Tibial nerve (tissue), 4 donors: ENCODE results near the gene TNFAIP8L2. TPM values are rescaled to one million over a fixed set of nuclear protein-coding genes. Genes with fewer than 3 reads are reported as not detected.

ENCODE experiments used
- DNase-seq, 2 donors: peaks; one replicate each; pipeline ENCODE4 v3.0.0-alpha.2; 2019; ENCODE audit warnings: low spot score in 2 of 2
- H3K27ac ChIP-seq, 4 donors: fragments of 200-600 bp; sonication (generic) in 3 of 4; one replicate each; pipeline ENCODE4 v1.5.1; 2017 to 2019; ENCODE audit warnings: mild to moderate bottlenecking in 1 of 4
- H3K27me3 ChIP-seq, 2 donors: fragments of 200-600 bp; sonication (generic) in 1 of 2; one replicate each; pipeline versions ENCODE4 v1.5.1 to v1.6.0; 2017 to 2019
- H3K36me3 ChIP-seq, 3 donors: fragments of 200-600 bp; sonication (generic); one replicate each; pipeline ENCODE4 v1.5.1; 2018 to 2019
- H3K4me1 ChIP-seq, 4 donors: fragments of 200-600 bp; sonication (generic) in 3 of 4; one replicate each; pipeline ENCODE4 v1.5.1; 2017 to 2019
- H3K4me3 ChIP-seq, 4 donors: fragments of 200-600 bp; sonication (generic) in 3 of 4; one replicate each; pipeline ENCODE4 v1.5.1; 2017 to 2019; ENCODE audit warnings: mild to moderate bottlenecking in 1 of 4, moderate library complexity in 1 of 4
- H3K9me3 ChIP-seq, 4 donors: fragments of 200-600 bp; sonication (generic) in 3 of 4; one replicate each; pipeline ENCODE4 v1.5.1; 2017 to 2019
- CTCF ChIP-seq, 5 experiments: fragments of 200-600 bp in 3 of 5; fragments of 450-650 bp in 2 of 5; sonication (generic) in 3 of 5; IDR thresholded peaks; one replicate each; pipeline ENCODE4 v1.5.1; 2016 to 2019; ENCODE audit warnings: antibody characterized with exemption in 5 of 5, mild to moderate bottlenecking in 3 of 5, moderate library complexity in 2 of 5
- EP300 ChIP-seq, 2 donors: sonication (generic); formaldehyde crosslinking; IDR thresholded peaks; one replicate each; pipeline ENCODE4 v1.6.1; 2017; ENCODE audit warnings: antibody characterized with exemption in 2 of 2, mild to moderate bottlenecking in 1 of 2
- POLR2A ChIP-seq, 2 donors: fragments of 450-650 bp; IDR thresholded peaks; one replicate each; pipeline ENCODE4 v1.6.1; 2017; ENCODE audit warnings: antibody characterized with exemption in 2 of 2, mild to moderate bottlenecking in 2 of 2, moderate library complexity in 2 of 2
- WGBS, 2 donors: methylation state at CpG; one replicate each; pipeline ENCODE4 v1.1.5; 2018; 5-methylcytosine and 5-hydroxymethylcytosine counted together
- total RNA-seq, 4 donors: library from RNA; depleted of rRNA; stranded (reverse); fragments of >200 nt; gene quantifications; one replicate each; pipeline ENCODE4 v1.1.0, GENCODE V29; 2016

TNFAIP8L2 gene
- total RNA-seq, 4 donors from 2014 or later: 4.4 to 12.9 (median 8.6) TPM

GRCh38 chr1:151142411-151143056 is 13.9 kb upstream of the TNFAIP8L2 start:
- TF ChIP-seq EP300 (IDR thresholded peaks at IDR 0.05): no peak
- no peak for TF ChIP-seq CTCF (IDR thresholded peaks at IDR 0.05)
- no peak for TF ChIP-seq POLR2A (IDR thresholded peaks at IDR 0.05)
- peaks cover 0 to 35% (median 18%) of the 10 kb centered on the region in 4 donors for H3K4me1 ChIP-seq
- H3K9me3 ChIP-seq: no peaks in the 10 kb centered on the region
- WGBS, 2 donors: 72 to 90% methylated on average over 5 of the region's 5 CpGs
- peak overlapping the region in 1 of 4 donors; percentile 12 for H3K27ac ChIP-seq
- H3K36me3 ChIP-seq: peaks cover 0 to 42% (median 0%) of the 10 kb centered on the region in 3 donors
- no peak overlapping the region for H3K4me3 ChIP-seq
- no peaks in the 10 kb centered on the region for H3K27me3 ChIP-seq
- no peak for DNase-seq

GRCh38 chr1:151143057-151143435 is 13.4 kb upstream of the TNFAIP8L2 start:
- no peaks in the 10 kb centered on the region for H3K9me3 ChIP-seq
- 67 to 77% methylated on average over 7 of the region's 7 CpGs for WGBS, 2 donors
- DNase-seq: no peak
- peak overlapping the region in 1 of 4 donors; percentile 12 for H3K27ac ChIP-seq
- no peak for TF ChIP-seq POLR2A (IDR thresholded peaks at IDR 0.05)
- no peak for TF ChIP-seq CTCF (IDR thresholded peaks at IDR 0.05)
- TF ChIP-seq EP300 (IDR thresholded peaks at IDR 0.05): no peak
- peaks cover 0 to 38% (median 18%) of the 10 kb centered on the region in 4 donors for H3K4me1 ChIP-seq
- H3K27me3 ChIP-seq: no peaks in the 10 kb centered on the region
- H3K36me3 ChIP-seq: peaks cover 0 to 37% (median 0%) of the 10 kb centered on the region in 3 donors
- no peak overlapping the region for H3K4me3 ChIP-seq

GRCh38 chr1:151143986-151144385 is 12.5 kb upstream of the TNFAIP8L2 start:
- no peak for DNase-seq
- Histone ChIP-seq H3K4me3 (no peak overlapping the region), H3K9me3 (no peaks in the 10 kb centered on the region), H3K27ac (peak overlapping the region in 2 of 4 donors; percentile 34 to 90), H3K36me3 (peaks cover 0 to 27% (median 0%) of the 10 kb centered on the region in 3 donors), H3K4me1 (peaks cover 0 to 38% (median 18%) of the 10 kb centered on the region in 4 donors), H3K27me3 (no peaks in the 10 kb centered on the region)
- WGBS, 2 donors: 40 to 58% methylated on average over 5 of the region's 5 CpGs
- TF ChIP-seq CTCF (IDR thresholded peaks at IDR 0.05) (no peak), POLR2A (IDR thresholded peaks at IDR 0.05) (no peak), EP300 (IDR thresholded peaks at IDR 0.05) (no peak)

- no peak for DNase-seq
- no peaks in the 10 kb centered on the region for H3K9me3 ChIP-seq
- peak overlapping the region in 3 of 4 donors; percentile 63 to 90 (median 78) for H3K27ac ChIP-seq
- WGBS, 2 donors: 65 to 66% methylated on average over 7 of the region's 7 CpGs
- no peak for TF ChIP-seq POLR2A (IDR thresholded peaks at IDR 0.05)
- no peak for TF ChIP-seq EP300 (IDR thresholded peaks at IDR 0.05)
- no peak for TF ChIP-seq CTCF (IDR thresholded peaks at IDR 0.05)
- H3K27me3 ChIP-seq: no peaks in the 10 kb centered on the region
- H3K4me1 ChIP-seq: peaks cover 0 to 38% (median 18%) of the 10 kb centered on the region in 4 donors
- H3K4me3 ChIP-seq: peak overlapping the region; percentile 58 to 86 (median 72)
- peaks cover 0 to 20% (median 0%) of the 10 kb centered on the region in 3 donors for H3K36me3 ChIP-seq
Measured at GRCh38 chr1:151144474-151145303, 11.8 kb upstream of the TNFAIP8L2 start.
